Vagina (tissue), 2 donors: ENCODE data around the gene KIF3C. TPM values are rescaled to one million over a fixed set of nuclear protein-coding genes. Genes with fewer than 3 reads are reported as not detected.

Source experiments
- DNase-seq, 2 donors: peaks; one replicate each; pipeline ENCODE4 v3.0.0-alpha.2; 2017; ENCODE audit errors: extremely low spot score in 2 of 2
- H3K27ac ChIP-seq: fragments of 200-600 bp; sonication (generic); one replicate; pipeline ENCODE4 v1.5.1; 2019
- H3K27me3 ChIP-seq: fragments of 200-600 bp; sonication (generic); one replicate; pipeline ENCODE4 v1.5.1; 2019
- H3K36me3 ChIP-seq, 2 donors: fragments of 200-600 bp; sonication (generic); one replicate each; pipeline ENCODE4 v1.5.1; 2017 to 2019
- H3K4me1 ChIP-seq: fragments of 200-600 bp; sonication (generic); one replicate; pipeline ENCODE4 v1.5.1; 2019
- H3K4me3 ChIP-seq, 2 donors: fragments of 200-600 bp; sonication (generic); 1 replicate in 1 of 2; 2 replicates in 1 of 2; pipeline ENCODE4 v1.5.1; 2016 to 2019
- H3K9me3 ChIP-seq: fragments of 200-600 bp; sonication (generic); one replicate; pipeline ENCODE4 v1.5.1; 2019
- POLR2A ChIP-seq, 2 donors: fragments of 450-650 bp; IDR thresholded peaks; one replicate each; pipeline ENCODE4 v1.6.1; 2017; ENCODE audit warnings: antibody characterized with exemption in 2 of 2, mild to moderate bottlenecking in 2 of 2, moderate library complexity in 2 of 2
- POLR2AphosphoS5 ChIP-seq, 2 donors: sonication (generic); formaldehyde crosslinking; IDR thresholded peaks; one replicate each; pipeline ENCODE4 v1.9.0; 2017; ENCODE audit warnings: antibody characterized with exemption in 2 of 2, mild to moderate bottlenecking in 2 of 2, low read depth in 1 of 2; ENCODE audit not compliant: insufficient read depth in 1 of 2
- intact Hi-C: fragments of 100-400 bp; cut with DNase I; formaldehyde crosslinking; loops from one replicate; pipeline ENCODE4 v1.15.1; 2023
- total RNA-seq: library from RNA; depleted of rRNA; stranded (reverse); fragments of >200 nt; gene quantifications from one replicate; pipeline ENCODE4 v1.2.3, GENCODE V29; 2016
- TF ChIP-seq, protein P1 (sequence below), 3 experiments: fragments of 450-650 bp in 2 of 3; fragments of 200-600 bp in 1 of 3; sonication (generic) in 1 of 3; IDR thresholded peaks; one replicate each; pipeline ENCODE4 v1.5.1; 2017 to 2019; ENCODE audit warnings: antibody characterized with exemption in 3 of 3, mild to moderate bottlenecking in 2 of 3, moderate library complexity in 2 of 3

Gene KIF3C
- total RNA-seq, 1 donor from 2014 or later = 9.3 TPM

DNA sequence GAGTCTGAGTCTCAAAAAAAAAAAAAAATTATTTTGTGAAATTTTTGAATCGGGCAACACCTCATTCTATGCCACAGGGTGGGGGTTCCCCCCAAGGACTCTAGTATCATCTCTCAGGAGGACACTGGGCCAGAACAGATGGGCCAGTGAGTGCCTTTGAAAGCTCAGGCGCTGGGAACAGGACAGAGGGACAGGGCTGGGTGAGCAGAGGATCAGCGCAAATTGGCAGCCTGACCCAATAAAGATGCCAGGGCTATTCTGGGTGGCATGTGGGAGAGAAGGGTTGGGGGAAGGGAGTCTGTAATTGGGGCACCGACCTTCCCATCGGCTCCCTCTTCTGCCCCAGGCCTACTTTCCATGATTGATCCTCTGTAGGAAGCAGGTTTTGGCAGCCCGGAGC is 44.0 kb downstream of the KIF3C start:
- Histone ChIP-seq H3K4me3 (no peak overlapping the region), H3K27me3 (no peaks in the 10 kb centered on the region), H3K9me3 (no peaks in the 10 kb centered on the region), H3K4me1 (peaks cover 11% of the 10 kb centered on the region), H3K27ac (no peak overlapping the region), H3K36me3 (no peaks in the 10 kb centered on the region)
- intact Hi-C loops = no loop called here
- DNase-seq = no peak
- TF ChIP-seq POLR2AphosphoS5 (IDR thresholded peaks at IDR 0.05; ENCODE audit: insufficient read depth in 1 of 2, low read depth in 1 of 2) (no peak), POLR2A (IDR thresholded peaks at IDR 0.05) (no peak)
- TF ChIP-seq, protein P1, sequence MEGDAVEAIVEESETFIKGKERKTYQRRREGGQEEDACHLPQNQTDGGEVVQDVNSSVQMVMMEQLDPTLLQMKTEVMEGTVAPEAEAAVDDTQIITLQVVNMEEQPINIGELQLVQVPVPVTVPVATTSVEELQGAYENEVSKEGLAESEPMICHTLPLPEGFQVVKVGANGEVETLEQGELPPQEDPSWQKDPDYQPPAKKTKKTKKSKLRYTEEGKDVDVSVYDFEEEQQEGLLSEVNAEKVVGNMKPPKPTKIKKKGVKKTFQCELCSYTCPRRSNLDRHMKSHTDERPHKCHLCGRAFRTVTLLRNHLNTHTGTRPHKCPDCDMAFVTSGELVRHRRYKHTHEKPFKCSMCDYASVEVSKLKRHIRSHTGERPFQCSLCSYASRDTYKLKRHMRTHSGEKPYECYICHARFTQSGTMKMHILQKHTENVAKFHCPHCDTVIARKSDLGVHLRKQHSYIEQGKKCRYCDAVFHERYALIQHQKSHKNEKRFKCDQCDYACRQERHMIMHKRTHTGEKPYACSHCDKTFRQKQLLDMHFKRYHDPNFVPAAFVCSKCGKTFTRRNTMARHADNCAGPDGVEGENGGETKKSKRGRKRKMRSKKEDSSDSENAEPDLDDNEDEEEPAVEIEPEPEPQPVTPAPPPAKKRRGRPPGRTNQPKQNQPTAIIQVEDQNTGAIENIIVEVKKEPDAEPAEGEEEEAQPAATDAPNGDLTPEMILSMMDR (IDR thresholded peaks at IDR 0.05) = no peak

DNA sequence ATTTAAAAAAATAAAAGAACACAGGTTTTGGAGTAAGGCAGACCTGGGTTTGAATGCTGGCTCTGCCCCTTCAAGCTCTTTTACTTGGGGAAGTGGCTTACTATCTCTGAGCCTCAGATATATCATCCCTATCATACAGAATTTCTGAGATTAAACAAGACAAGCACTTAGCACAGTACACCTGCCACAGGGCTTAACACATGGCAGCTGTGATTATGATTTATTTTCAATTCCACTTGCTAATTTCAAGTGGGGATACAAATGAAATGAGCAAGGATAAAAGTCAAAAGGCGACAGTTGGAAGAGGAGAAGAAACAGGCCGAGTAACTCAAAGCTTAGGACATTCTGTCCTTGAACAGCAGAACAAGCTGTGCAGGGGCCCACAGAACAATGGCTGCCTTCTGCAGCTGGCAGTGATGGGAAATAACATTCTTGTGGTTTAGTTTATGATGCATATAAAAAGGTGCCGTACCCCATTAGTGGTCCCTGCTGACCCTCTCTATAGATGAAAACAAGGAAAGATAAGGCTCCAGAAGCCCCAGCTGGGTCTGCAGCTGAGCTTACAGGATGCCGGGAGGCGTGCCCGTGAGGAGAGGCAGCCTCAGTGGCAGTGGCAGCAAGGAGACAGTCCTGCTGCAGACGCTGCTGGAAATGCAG is 45.3 kb downstream of the KIF3C start:
- H3K27me3 ChIP-seq = no peaks in the 10 kb centered on the region
- no peak overlapping the region for H3K27ac ChIP-seq
- no peak overlapping the region for H3K4me3 ChIP-seq
- DNase-seq = no peak
- no peak for TF ChIP-seq POLR2A (IDR thresholded peaks at IDR 0.05)
- TF ChIP-seq, protein P1 (IDR thresholded peaks at IDR 0.05) = no peak
- TF ChIP-seq POLR2AphosphoS5 (IDR thresholded peaks at IDR 0.05; ENCODE audit: insufficient read depth in 1 of 2, low read depth in 1 of 2) = no peak
- no peaks in the 10 kb centered on the region for H3K9me3 ChIP-seq
- H3K4me1 ChIP-seq = peaks cover 11% of the 10 kb centered on the region
- H3K36me3 ChIP-seq = no peaks in the 10 kb centered on the region
- intact Hi-C loops = no loop called here

DNA sequence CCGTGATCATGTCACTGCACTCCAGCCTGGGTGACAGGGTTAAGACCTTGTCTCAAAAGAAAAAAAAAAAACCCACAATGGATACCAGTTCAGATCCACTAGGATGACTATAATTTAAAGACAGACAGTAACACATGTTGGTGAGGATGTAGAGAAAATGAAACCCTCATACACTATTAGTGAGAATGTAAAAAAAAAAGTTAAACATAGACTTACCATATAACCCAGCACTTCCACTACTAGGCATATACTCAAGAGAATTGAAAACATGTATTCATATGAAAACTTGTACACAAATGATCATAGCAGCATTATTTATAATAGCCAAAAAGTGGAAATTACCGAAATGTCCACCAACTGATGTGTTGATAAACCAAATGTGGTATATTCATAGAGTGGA is 48.7 kb downstream of the KIF3C start:
- intact Hi-C loops = no loop called here
- peaks cover 0 to 9% of the 10 kb centered on the region in 2 donors for H3K36me3 ChIP-seq
- H3K4me3 ChIP-seq = no peak overlapping the region
- H3K9me3 ChIP-seq = no peaks in the 10 kb centered on the region
- TF ChIP-seq POLR2AphosphoS5 (IDR thresholded peaks at IDR 0.05; ENCODE audit: insufficient read depth in 1 of 2, low read depth in 1 of 2) (no peak), POLR2A (IDR thresholded peaks at IDR 0.05) (no peak)
- TF ChIP-seq, protein P1 (IDR thresholded peaks at IDR 0.05) = no peak
- peaks cover 11% of the 10 kb centered on the region for H3K4me1 ChIP-seq
- H3K27ac ChIP-seq = no peak overlapping the region
- no peak for DNase-seq
- no peaks in the 10 kb centered on the region for H3K27me3 ChIP-seq

DNA sequence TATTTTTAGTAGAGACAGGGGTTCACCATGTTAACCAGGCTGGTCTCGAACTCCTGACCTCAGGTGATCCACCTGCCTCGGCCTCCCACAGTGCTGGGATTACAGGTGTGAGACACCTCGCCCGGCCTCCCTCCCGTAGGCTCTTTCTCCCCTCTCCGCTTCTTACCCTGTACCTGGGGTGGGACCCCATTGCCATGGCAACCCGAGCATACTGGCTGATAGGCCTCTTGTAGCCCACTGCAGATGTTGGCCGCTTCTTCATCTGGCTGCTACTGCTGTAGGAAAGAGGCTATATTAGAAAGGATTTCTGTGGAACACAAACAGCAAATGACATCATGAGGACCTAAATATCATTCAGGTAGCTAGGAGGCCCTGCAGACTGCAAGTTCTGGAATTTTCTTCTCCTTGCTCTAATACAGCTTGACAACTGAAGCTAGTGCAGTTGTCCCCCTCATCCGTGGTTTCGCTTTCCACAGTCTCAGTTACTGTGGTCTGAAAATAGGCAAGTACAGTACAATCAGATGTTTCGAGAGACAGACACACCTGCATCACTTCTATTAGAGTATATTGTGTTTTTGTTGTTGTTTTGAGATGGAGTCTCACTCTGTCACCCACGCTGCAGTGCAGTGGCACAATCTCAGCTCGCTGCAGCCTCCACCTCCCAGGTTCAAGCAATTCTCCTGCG is 52.4 kb downstream of the KIF3C start:
- TF ChIP-seq POLR2A (IDR thresholded peaks at IDR 0.05) (no peak), POLR2AphosphoS5 (IDR thresholded peaks at IDR 0.05; ENCODE audit: insufficient read depth in 1 of 2, low read depth in 1 of 2) (no peak)
- TF ChIP-seq, protein P1 (IDR thresholded peaks at IDR 0.05) = no peak
- H3K4me1 ChIP-seq = no peaks in the 10 kb centered on the region
- no peak overlapping the region for H3K27ac ChIP-seq
- intact Hi-C loops = no loop called here
- H3K9me3 ChIP-seq = no peaks in the 10 kb centered on the region
- no peak for DNase-seq
- no peak overlapping the region for H3K4me3 ChIP-seq
- H3K36me3 ChIP-seq = peaks cover 0 to 20% of the 10 kb centered on the region in 2 donors
- no peaks in the 10 kb centered on the region for H3K27me3 ChIP-seq

DNA sequence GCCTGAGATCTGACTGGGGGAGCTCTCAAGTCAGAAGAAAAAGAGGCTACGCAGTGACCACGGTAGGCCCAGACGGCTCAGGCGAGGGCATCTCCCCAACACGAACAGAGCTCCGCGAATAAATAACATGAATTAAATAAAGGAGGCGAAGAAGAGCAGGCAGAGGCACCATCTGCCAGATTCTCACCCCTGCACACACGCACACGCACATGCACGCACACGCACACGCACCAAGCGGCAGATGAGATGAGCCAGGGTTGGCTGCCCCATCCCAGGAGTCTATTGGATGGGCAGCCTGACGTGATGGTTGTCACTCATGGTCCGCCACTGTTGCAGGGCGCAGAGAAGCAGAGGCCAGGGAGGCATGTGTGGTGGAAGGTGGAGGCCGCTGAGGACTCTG is 53.6 kb downstream of the KIF3C start:
- intact Hi-C loops = no loop called here
- Histone ChIP-seq H3K4me3 (no peak overlapping the region), H3K4me1 (no peaks in the 10 kb centered on the region)

More for the DNA sequence above, 53.6 kb downstream of the KIF3C start:
- no peak for DNase-seq
- no peak for TF ChIP-seq POLR2A (IDR thresholded peaks at IDR 0.05)
- no peaks in the 10 kb centered on the region for H3K27me3 ChIP-seq
- peaks cover 0 to 20% of the 10 kb centered on the region in 2 donors for H3K36me3 ChIP-seq
- H3K9me3 ChIP-seq = no peaks in the 10 kb centered on the region
- no peak overlapping the region for H3K27ac ChIP-seq
